Neural progenitor cell (in vitro differentiated cells): ENCODE results near the gene RPSA. TPM values are rescaled to one million over a fixed set of nuclear protein-coding genes. Genes with fewer than 3 reads are reported as not detected.

ENCODE experiments used
- DNase-seq: peaks from one replicate; pipeline ENCODE4 v3.0.0-alpha.2; 2016; ENCODE audit warnings: low spot score
- H2AFZ ChIP-seq: fragments of 200-600 bp; sonication (generic); replicated peaks from 2 replicates; pipeline ENCODE4 v1.6.1; 2016; ENCODE audit warnings: antibody characterized with exemption
- H3F3A ChIP-seq: fragments of 200-600 bp; sonication (generic); 2 replicates; pipeline ENCODE4 v1.6.1; 2016; ENCODE audit warnings: antibody characterized with exemption, low read depth
- H3K27ac ChIP-seq: fragments of 200-600 bp; sonication (generic); 2 replicates; pipeline ENCODE4 v1.5.1; 2016; ENCODE audit warnings: mild to moderate bottlenecking
- H3K27me3 ChIP-seq: fragments of 200-600 bp; sonication (generic); 2 replicates; pipeline ENCODE4 v1.6.1; 2016; ENCODE audit warnings: mild to moderate bottlenecking, moderate library complexity
- H3K36me3 ChIP-seq: fragments of 200-600 bp; sonication (generic); 2 replicates; pipeline ENCODE4 v1.5.1; 2016
- H3K4me1 ChIP-seq: fragments of 200-600 bp; sonication (generic); 2 replicates; pipeline ENCODE4 v1.6.1; 2016; ENCODE audit warnings: mixed run types
- H3K4me2 ChIP-seq: fragments of 200-600 bp; sonication (generic); 2 replicates; pipeline ENCODE4 v1.6.1; 2016
- H3K4me3 ChIP-seq: fragments of 200-600 bp; sonication (generic); 2 replicates; pipeline ENCODE4 v1.5.1; 2016
- H3K79me2 ChIP-seq: fragments of 200-600 bp; sonication (generic); 2 replicates; pipeline ENCODE4 v1.6.1; 2016; ENCODE audit warnings: low read depth
- H3K9ac ChIP-seq: fragments of 200-600 bp; sonication (generic); 2 replicates; pipeline ENCODE4 v1.6.1; 2016
- H3K9me3 ChIP-seq: fragments of 200-600 bp; sonication (generic); 2 replicates; pipeline ENCODE4 v1.5.1; 2016; ENCODE audit warnings: low read depth
- H4K20me1 ChIP-seq: fragments of 200-600 bp; sonication (generic); 2 replicates; pipeline ENCODE4 v1.6.1; 2016; ENCODE audit warnings: low read depth
- H3K27ac Mint-ChIP-seq: 3 replicates; pipeline ENCODE4 v1.8.0; 2021; ENCODE audit warnings: mixed read lengths
- H3K27me3 Mint-ChIP-seq: 2 replicates; pipeline ENCODE4 v1.8.0; 2022; ENCODE audit warnings: low read depth, mild to moderate bottlenecking, inconsistent platforms, moderate library complexity, mixed read lengths; ENCODE audit not compliant: insufficient read depth
- H3K36me3 Mint-ChIP-seq: 3 replicates; pipeline ENCODE4 v1.8.0; 2021; ENCODE audit warnings: mixed read lengths
- H3K4me1 Mint-ChIP-seq: 3 replicates; pipeline ENCODE4 v1.8.0; 2021; ENCODE audit warnings: mixed read lengths
- H3K4me3 Mint-ChIP-seq: 3 replicates; pipeline ENCODE4 v1.8.0; 2021; ENCODE audit warnings: mild to moderate bottlenecking, moderate library complexity, mixed read lengths
- H3K9me3 Mint-ChIP-seq: 3 replicates; pipeline ENCODE4 v1.8.0; 2020; ENCODE audit warnings: mixed read lengths
- CTCF ChIP-seq: fragments of 200-600 bp; sonication (generic); IDR thresholded peaks from 2 replicates; pipeline ENCODE4 v1.5.1; 2017; ENCODE audit warnings: antibody characterized with exemption, mild to moderate bottlenecking
- EZH2 ChIP-seq: fragments of 200-600 bp; sonication (generic); IDR thresholded peaks from 2 replicates; pipeline ENCODE4 v1.6.1; 2017; ENCODE audit warnings: antibody characterized with exemption, mild to moderate bottlenecking, moderate library complexity
- EZH2phosphoT487 ChIP-seq: fragments of 200-600 bp; sonication (generic); IDR thresholded peaks from 2 replicates; pipeline ENCODE4 v1.6.1; 2017; ENCODE audit warnings: antibody characterized with exemption
- total RNA-seq: library from RNA; depleted of rRNA; stranded (reverse); fragments of >200 nt; gene quantifications from 2 replicates; pipeline ENCODE4 v1.2.3, GENCODE V29; 2015; ENCODE audit warnings: low replicate concordance

RPSA gene
- total RNA-seq, 1 donor from 2014 or later, result 2,504 TPM

- no peak for TF ChIP-seq EZH2
- TF ChIP-seq CTCF, result no peak
- TF ChIP-seq EZH2phosphoT487, result no peak
- no peak overlapping the region for H3K27ac ChIP-seq
- Mint-ChIP-seq H3K9me3 (no peaks in the 10 kb centered on the region), H3K27ac (no peak overlapping the region), H3K27me3 (peaks cover 2% of the 10 kb centered on the region), H3K4me1 (peaks cover 14% of the 10 kb centered on the region), H3K4me3 (no peak overlapping the region), H3K36me3 (peaks cover 8% of the 10 kb centered on the region)
- no peak overlapping the region for H3K4me3 ChIP-seq
- peaks cover 8% of the 10 kb centered on the region for H3F3A ChIP-seq
- peaks cover 68% of the 10 kb centered on the region for H3K79me2 ChIP-seq
- no peak overlapping the region for H3K9ac ChIP-seq
- peaks cover 49% of the 10 kb centered on the region for H4K20me1 ChIP-seq
- H3K36me3 ChIP-seq, result no peaks in the 10 kb centered on the region
- H2AFZ ChIP-seq, result no peak overlapping the region
- DNase-seq, result no peak
- H3K9me3 ChIP-seq, result no peaks in the 10 kb centered on the region
- H3K27me3 ChIP-seq, result no peaks in the 10 kb centered on the region
- H3K4me2 ChIP-seq, result no peak overlapping the region
- no peaks in the 10 kb centered on the region for H3K4me1 ChIP-seq
These were observed 20.2 kb upstream of the RPSA start for GRCh38 chr3:39386318-39386717.

GRCh38 chr3:39387411-39387975 is 19.0 kb upstream of the RPSA start:
- Mint-ChIP-seq H3K36me3 (peaks cover 10% of the 10 kb centered on the region), H3K4me3 (no peak overlapping the region), H3K4me1 (peaks cover 11% of the 10 kb centered on the region), H3K9me3 (no peaks in the 10 kb centered on the region), H3K27ac (no peak overlapping the region), H3K27me3 (peaks cover 2% of the 10 kb centered on the region)
- Histone ChIP-seq H3K4me3 (no peak overlapping the region), H3K4me1 (no peaks in the 10 kb centered on the region), H2AFZ (no peak overlapping the region), H3K79me2 (peaks cover 68% of the 10 kb centered on the region), H3F3A (peaks cover 8% of the 10 kb centered on the region), H3K9ac (no peak overlapping the region), H3K36me3 (no peaks in the 10 kb centered on the region), H3K27me3 (no peaks in the 10 kb centered on the region), H4K20me1 (peaks cover 49% of the 10 kb centered on the region), H3K9me3 (no peaks in the 10 kb centered on the region), H3K4me2 (no peak overlapping the region), H3K27ac (no peak overlapping the region)
- no peak for TF ChIP-seq EZH2phosphoT487
- no peak for TF ChIP-seq EZH2
- TF ChIP-seq CTCF, result no peak
- no peak for DNase-seq

GRCh38 chr3:39388153-39388552 is 18.4 kb upstream of the RPSA start:
- Histone ChIP-seq H3K79me2 (peaks cover 68% of the 10 kb centered on the region), H2AFZ (no peak overlapping the region), H3K27me3 (no peaks in the 10 kb centered on the region), H3K4me1 (no peaks in the 10 kb centered on the region), H4K20me1 (peaks cover 49% of the 10 kb centered on the region), H3F3A (peaks cover 8% of the 10 kb centered on the region), H3K4me3 (no peak overlapping the region), H3K4me2 (no peak overlapping the region), H3K36me3 (no peaks in the 10 kb centered on the region), H3K27ac (no peak overlapping the region), H3K9me3 (no peaks in the 10 kb centered on the region), H3K9ac (no peak overlapping the region)
- Mint-ChIP-seq H3K27me3 (peaks cover 2% of the 10 kb centered on the region), H3K27ac (no peak overlapping the region), H3K4me1 (peaks cover 7% of the 10 kb centered on the region), H3K4me3 (no peak overlapping the region), H3K9me3 (no peaks in the 10 kb centered on the region), H3K36me3 (peaks cover 10% of the 10 kb centered on the region)
- TF ChIP-seq EZH2phosphoT487, result no peak
- TF ChIP-seq EZH2, result no peak
- no peak for TF ChIP-seq CTCF
- no peak for DNase-seq
